Nephron progenitor cell (in vitro differentiated cells): ENCODE results near the gene ALK.

ENCODE experiments used
- DNase-seq: peaks from one replicate; pipeline ENCODE4 v3.0.0; 2021
- H3K27ac Mint-ChIP-seq: 2 replicates; pipeline ENCODE4 v1.8.0; 2021; ENCODE audit warnings: mild to moderate bottlenecking, moderate library complexity, mixed read lengths
- H3K27me3 Mint-ChIP-seq: 2 replicates; pipeline ENCODE4 v1.8.0; 2021; ENCODE audit warnings: mild to moderate bottlenecking, low read depth, mixed read lengths; ENCODE audit not compliant: poor library complexity
- H3K36me3 Mint-ChIP-seq: 2 replicates; pipeline ENCODE4 v1.8.0; 2021; ENCODE audit warnings: low read depth, mixed read lengths
- H3K4me1 Mint-ChIP-seq: 2 replicates; pipeline ENCODE4 v1.8.0; 2021; ENCODE audit warnings: mixed read lengths
- H3K4me3 Mint-ChIP-seq: 2 replicates; pipeline ENCODE4 v1.8.0; 2021; ENCODE audit warnings: mild to moderate bottlenecking, moderate library complexity, mixed read lengths
- H3K9me3 Mint-ChIP-seq: 2 replicates; pipeline ENCODE4 v1.8.0; 2021; ENCODE audit warnings: mild to moderate bottlenecking, moderate library complexity, mixed read lengths
- CTCF ChIP-seq: fragments of 200-600 bp; sonication (generic); IDR thresholded peaks from 2 replicates; pipeline ENCODE4 v1.5.0; 2021; ENCODE audit warnings: antibody characterized with exemption

Gene ALK

GRCh38 chr2:29719639-29720038 is 201.7 kb downstream of the ALK start:
- no peaks in the 10 kb centered on the region for H3K9me3 Mint-ChIP-seq
- peaks cover 16% of the 10 kb centered on the region for H3K27me3 Mint-ChIP-seq
- H3K27ac Mint-ChIP-seq: no peak overlapping the region
- peak; percentile 27 for DNase-seq
- no peak overlapping the region for H3K4me3 Mint-ChIP-seq
- TF ChIP-seq CTCF: no peak
- no peaks in the 10 kb centered on the region for H3K36me3 Mint-ChIP-seq
- peaks cover 12% of the 10 kb centered on the region for H3K4me1 Mint-ChIP-seq

- no peak overlapping the region for H3K27ac Mint-ChIP-seq
- DNase-seq: no peak
- H3K4me3 Mint-ChIP-seq: no peak overlapping the region
- H3K36me3 Mint-ChIP-seq: no peaks in the 10 kb centered on the region
- no peak for TF ChIP-seq CTCF
- no peaks in the 10 kb centered on the region for H3K9me3 Mint-ChIP-seq
- peaks cover 16% of the 10 kb centered on the region for H3K27me3 Mint-ChIP-seq
- peaks cover 12% of the 10 kb centered on the region for H3K4me1 Mint-ChIP-seq
Observed at GRCh38 chr2:29718076-29718686, 203.2 kb downstream of the ALK start.

- Mint-ChIP-seq H3K4me1 (peaks cover 12% of the 10 kb centered on the region), H3K9me3 (no peaks in the 10 kb centered on the region), H3K27ac (no peak overlapping the region), H3K27me3 (peaks cover 25% of the 10 kb centered on the region), H3K4me3 (no peak overlapping the region), H3K36me3 (no peaks in the 10 kb centered on the region)
- TF ChIP-seq CTCF: no peak
- DNase-seq: no peak
Observed at GRCh38 chr2:29715655-29716054, 205.7 kb downstream of the ALK start.

GRCh38 chr2:29714333-29714732 is 207.1 kb downstream of the ALK start:
- no peak for DNase-seq
- Mint-ChIP-seq H3K27me3 (peaks cover 23% of the 10 kb centered on the region), H3K9me3 (no peaks in the 10 kb centered on the region), H3K36me3 (no peaks in the 10 kb centered on the region), H3K4me1 (peaks cover 4% of the 10 kb centered on the region), H3K27ac (no peak overlapping the region), H3K4me3 (no peak overlapping the region)
- no peak for TF ChIP-seq CTCF

GRCh38 chr2:29706171-29706720 is 215.1 kb downstream of the ALK start:
- H3K27ac Mint-ChIP-seq: no peak overlapping the region
- no peak overlapping the region for H3K4me3 Mint-ChIP-seq
- peaks cover 31% of the 10 kb centered on the region for H3K27me3 Mint-ChIP-seq
- H3K36me3 Mint-ChIP-seq: no peaks in the 10 kb centered on the region
- no peak for DNase-seq
- H3K9me3 Mint-ChIP-seq: peaks cover 13% of the 10 kb centered on the region
- no peak for TF ChIP-seq CTCF
- H3K4me1 Mint-ChIP-seq: peaks cover 21% of the 10 kb centered on the region

GRCh38 chr2:29705616-29706015 is 215.8 kb downstream of the ALK start:
- Mint-ChIP-seq H3K4me1 (peaks cover 21% of the 10 kb centered on the region), H3K27ac (peak overlapping the region; percentile 59), H3K9me3 (peaks cover 13% of the 10 kb centered on the region), H3K27me3 (peaks cover 31% of the 10 kb centered on the region), H3K4me3 (no peak overlapping the region), H3K36me3 (no peaks in the 10 kb centered on the region)
- no peak for DNase-seq
- TF ChIP-seq CTCF: no peak
